GM10266 (cell line): ENCODE measurements around the gene BPTF.
"Not testable (repeated sequence)": the region's sequence is repeated elsewhere in the genome, so short reads cannot be mapped to it uniquely, and the experiment has no call there.

ENCODE experiments used
- DNase-seq: peaks from one replicate; pipeline ENCODE4 v3.0.0; 2012; ENCODE audit errors: extremely low spot score
- CTCF ChIP-seq: IDR thresholded peaks from 2 replicates; pipeline ENCODE4 v1.5.1; 2012; ENCODE audit warnings: mild to moderate bottlenecking, low read depth; ENCODE audit not compliant: control insufficient read depth, insufficient read depth; ENCODE audit errors: missing control alignments

Gene BPTF

GRCh38 chr17:67950945-67951344 is 125.6 kb downstream of the BPTF start:
- DNase-seq = no peak
- TF ChIP-seq CTCF = no peak

GRCh38 chr17:67959510-67959909 is 134.2 kb downstream of the BPTF start:
- DNase-seq = no peak
- no peak for TF ChIP-seq CTCF

- DNase-seq = not testable (repeated sequence)
Measured at GRCh38 chr17:67960276-67960675, 135.0 kb downstream of the BPTF start.

- not testable (repeated sequence) for DNase-seq
Measured at GRCh38 chr17:67962156-67962555, 136.9 kb downstream of the BPTF start.

GRCh38 chr17:67963145-67963572 is 137.9 kb downstream of the BPTF start:
- TF ChIP-seq CTCF = peak; percentile 60
- DNase-seq = peak; percentile 15

GRCh38 chr17:67970783-67971182 is 145.5 kb downstream of the BPTF start:
- TF ChIP-seq CTCF = no peak
- no peak for DNase-seq

- no peak for DNase-seq
- no peak for TF ChIP-seq CTCF
Measured at GRCh38 chr17:67974185-67974584, 148.9 kb downstream of the BPTF start.

- no peak for TF ChIP-seq CTCF
- DNase-seq = no peak
Measured at GRCh38 chr17:67974598-67975066, 149.3 kb downstream of the BPTF start.

GRCh38 chr17:67976306-67976705 is 151.0 kb downstream of the BPTF start:
- DNase-seq = not testable (repeated sequence)
